Endodermal cell (in vitro differentiated cells): ENCODE data around the gene OSBPL9. TPM values are rescaled to one million over a fixed set of nuclear protein-coding genes. Genes with fewer than 3 reads are reported as not detected.

Experiments
- DNase-seq: peaks from one replicate; pipeline ENCODE4 v3.0.0-alpha.2; 2017
- H3K27ac ChIP-seq: 2 replicates; pipeline ENCODE4 v1.5.1; 2013; ENCODE audit warnings: mild to moderate bottlenecking, low read depth, low read length, moderate library complexity
- H3K27me3 ChIP-seq: 2 replicates; pipeline ENCODE4 v1.6.1; 2013; ENCODE audit warnings: mild to moderate bottlenecking, low read length, moderate library complexity; ENCODE audit not compliant: insufficient read depth, control insufficient read depth, poor library complexity, severe bottlenecking
- H3K36me3 ChIP-seq: 2 replicates; pipeline ENCODE4 v1.7.0; 2013; ENCODE audit warnings: mild to moderate bottlenecking, low read length, moderate library complexity; ENCODE audit not compliant: control insufficient read depth, insufficient read depth
- H3K4me1 ChIP-seq: one replicate; pipeline ENCODE4 v1.7.0; 2013; ENCODE audit warnings: low read length; ENCODE audit not compliant: control insufficient read depth, insufficient read depth
- H3K4me3 ChIP-seq: 2 replicates; pipeline ENCODE4 v1.5.1; 2013; ENCODE audit warnings: mild to moderate bottlenecking, low read length, moderate library complexity
- H3K9ac ChIP-seq: 2 replicates; pipeline ENCODE4 v1.6.1; 2013; ENCODE audit warnings: mild to moderate bottlenecking, low read length, moderate library complexity; ENCODE audit not compliant: poor library complexity, severe bottlenecking; ENCODE audit errors: extremely low read depth
- H3K9me3 ChIP-seq: 2 replicates; pipeline ENCODE4 v1.6.1; 2013; ENCODE audit warnings: mild to moderate bottlenecking, low read length, moderate library complexity; ENCODE audit not compliant: control insufficient read depth
- H3K27ac Mint-ChIP-seq: 2 replicates; pipeline ENCODE4 v1.8.0; 2020; ENCODE audit warnings: mixed read lengths
- H3K27me3 Mint-ChIP-seq: 2 replicates; pipeline ENCODE4 v1.8.0; 2021; ENCODE audit warnings: mild to moderate bottlenecking, mixed read lengths; ENCODE audit not compliant: insufficient read depth
- H3K36me3 Mint-ChIP-seq: 2 replicates; pipeline ENCODE4 v1.8.0; 2020; ENCODE audit warnings: low read depth, mixed read lengths
- H3K4me1 Mint-ChIP-seq: 2 replicates; pipeline ENCODE4 v1.8.0; 2020; ENCODE audit warnings: mixed read lengths
- H3K4me3 Mint-ChIP-seq: 2 replicates; pipeline ENCODE4 v1.8.0; 2020; ENCODE audit warnings: mild to moderate bottlenecking, moderate library complexity, mixed read lengths
- H3K9me3 Mint-ChIP-seq: 2 replicates; pipeline ENCODE4 v1.8.0; 2020; ENCODE audit warnings: mild to moderate bottlenecking, mixed read lengths
- CTCF ChIP-seq: fragments of 200-600 bp; sonication (generic); conservative IDR thresholded peaks from 2 replicates; pipeline ENCODE4 v1.5.0; 2021; ENCODE audit warnings: antibody characterized with exemption, mild to moderate bottlenecking
- WGBS, 2 experiments: methylation state at CpG; one replicate each; pipeline versions ENCODE4 v1.1.5 to v1.1.7; 2013; ENCODE audit warnings: missing lambda C conversion rate in 2 of 2, mixed read lengths in 1 of 2; ENCODE audit not compliant: insufficient coverage in 1 of 2, insufficient read length in 1 of 2; 5-methylcytosine and 5-hydroxymethylcytosine counted together
- total RNA-seq, 2 donors: library from RNA; stranded (reverse); fragmentation: NEBNext Ultra II Directional in 1 of 2; extraction: Animal tissue kit (Norgen Biotek cat#: 25700) in 1 of 2; gene quantifications; 2 replicates in 1 of 2; 3 replicates in 1 of 2; pipeline ENCODE4 v1.2.1, GENCODE V29; 2021

OSBPL9 gene
- total RNA-seq, 2 donors from 2014 or later = 76.9 to 93.3 TPM

GRCh38 chr1:51664421-51665240 lies 47.7 kb downstream of the OSBPL9 start:
- TF ChIP-seq CTCF = no peak
- WGBS, 2 experiments = 87 to 93% methylated on average over 4 to 6 of the region's 6 CpGs
- Histone ChIP-seq H3K27ac (no peak overlapping the region), H3K4me3 (no peak overlapping the region), H3K4me1 (peaks cover 7% of the 10 kb centered on the region), H3K9me3 (no peaks in the 10 kb centered on the region), H3K36me3 (no peaks in the 10 kb centered on the region), H3K9ac (no peak overlapping the region), H3K27me3 (no peaks in the 10 kb centered on the region)
- H3K27me3 Mint-ChIP-seq = no peaks in the 10 kb centered on the region
- no peaks in the 10 kb centered on the region for H3K9me3 Mint-ChIP-seq
- peaks cover 17% of the 10 kb centered on the region for H3K4me1 Mint-ChIP-seq
- no peak for DNase-seq
- H3K36me3 Mint-ChIP-seq = peaks cover 2% of the 10 kb centered on the region
- H3K27ac Mint-ChIP-seq = no peak overlapping the region
- H3K4me3 Mint-ChIP-seq = no peak overlapping the region

- H3K36me3 ChIP-seq = no peaks in the 10 kb centered on the region
- H3K27ac ChIP-seq = no peak overlapping the region
- H3K9me3 Mint-ChIP-seq = no peaks in the 10 kb centered on the region
- no peaks in the 10 kb centered on the region for H3K27me3 ChIP-seq
- no peak for DNase-seq
- no peaks in the 10 kb centered on the region for H3K9me3 ChIP-seq
- H3K4me3 Mint-ChIP-seq = no peak overlapping the region
- peaks cover 14% of the 10 kb centered on the region for H3K4me1 ChIP-seq
- peaks cover 21% of the 10 kb centered on the region for H3K4me1 Mint-ChIP-seq
- WGBS, 2 experiments = 90 to 91% methylated on average over 2 of the region's 2 CpGs
- H3K36me3 Mint-ChIP-seq = peaks cover 2% of the 10 kb centered on the region
- H3K4me3 ChIP-seq = no peak overlapping the region
- H3K27me3 Mint-ChIP-seq = no peaks in the 10 kb centered on the region
- no peak overlapping the region for H3K9ac ChIP-seq
- H3K27ac Mint-ChIP-seq = no peak overlapping the region
- no peak for TF ChIP-seq CTCF
Measured at GRCh38 chr1:51666478-51666877, 49.6 kb downstream of the OSBPL9 start.

- DNase-seq = no peak
- Histone ChIP-seq H3K27me3 (no peaks in the 10 kb centered on the region), H3K9me3 (no peaks in the 10 kb centered on the region), H3K9ac (no peak overlapping the region), H3K4me1 (peaks cover 18% of the 10 kb centered on the region), H3K27ac (no peak overlapping the region), H3K36me3 (no peaks in the 10 kb centered on the region), H3K4me3 (no peak overlapping the region)
- Mint-ChIP-seq H3K36me3 (peaks cover 2% of the 10 kb centered on the region), H3K27me3 (no peaks in the 10 kb centered on the region), H3K27ac (no peak overlapping the region), H3K4me3 (no peak overlapping the region), H3K4me1 (peaks cover 21% of the 10 kb centered on the region), H3K9me3 (no peaks in the 10 kb centered on the region)
- no peak for TF ChIP-seq CTCF
- WGBS, 2 experiments = 97 to 100% methylated on average over 1 to 2 of the region's 2 CpGs
Measured at GRCh38 chr1:51667561-51667960, 50.7 kb downstream of the OSBPL9 start.
